ENCODE data around the gene GPR158. TPM values are rescaled to one million over a fixed set of nuclear protein-coding genes. Genes with fewer than 3 reads are reported as not detected.

Gene GPR158
- total RNA-seq, 1 donor from 2014 or later, result 0.58 TPM

- DNase-seq (ENCODE audit: low spot score), result no peak
Observed at GRCh38 chr10:25564351-25564750, 389.6 kb downstream of the GPR158 start.

- DNase-seq (ENCODE audit: low spot score), result no peak
Observed at GRCh38 chr10:25565570-25565969, 390.8 kb downstream of the GPR158 start.

- DNase-seq (ENCODE audit: low spot score), result no peak
Observed at GRCh38 chr10:25573316-25573715, 398.5 kb downstream of the GPR158 start.

GRCh38 chr10:25575343-25575742 is 400.5 kb downstream of the GPR158 start:
- no peak for DNase-seq (ENCODE audit: low spot score)

GRCh38 chr10:25578061-25578460 is 403.3 kb downstream of the GPR158 start:
- no peak for DNase-seq (ENCODE audit: low spot score)

- no peak for DNase-seq (ENCODE audit: low spot score)
Observed at GRCh38 chr10:25582961-25583360, 408.2 kb downstream of the GPR158 start.

GRCh38 chr10:25600651-25601050 is 425.9 kb downstream of the GPR158 start:
- no peak for DNase-seq (ENCODE audit: low spot score)

- DNase-seq (ENCODE audit: low spot score), result no peak
Observed at GRCh38 chr10:25604591-25604990, 429.8 kb downstream of the GPR158 start.

GRCh38 chr10:25614652-25615051 is 439.9 kb downstream of the GPR158 start:
- no peak for DNase-seq (ENCODE audit: low spot score)

- no peak for DNase-seq (ENCODE audit: low spot score)
Observed at GRCh38 chr10:25615926-25616325, 441.1 kb downstream of the GPR158 start.

GRCh38 chr10:25616903-25617592 is 442.2 kb downstream of the GPR158 start:
- no peak for DNase-seq (ENCODE audit: low spot score)

GRCh38 chr10:25627606-25628005 is 452.8 kb downstream of the GPR158 start:
- no peak for DNase-seq (ENCODE audit: low spot score)

- no peak for DNase-seq (ENCODE audit: low spot score)
Observed at GRCh38 chr10:25629333-25629732, 454.5 kb downstream of the GPR158 start.

GRCh38 chr10:25631471-25631870 is 456.7 kb downstream of the GPR158 start:
- DNase-seq (ENCODE audit: low spot score), result no peak

- no peak for DNase-seq (ENCODE audit: low spot score)
Observed at GRCh38 chr10:25632802-25633201, 458.0 kb downstream of the GPR158 start.

GRCh38 chr10:25633542-25633941 is 458.7 kb downstream of the GPR158 start:
- DNase-seq (ENCODE audit: low spot score), result no peak

GRCh38 chr10:25639646-25640045 is 464.8 kb downstream of the GPR158 start:
- DNase-seq (ENCODE audit: low spot score), result no peak

GRCh38 chr10:25641595-25641994 is 466.8 kb downstream of the GPR158 start:
- DNase-seq (ENCODE audit: low spot score), result no peak

- DNase-seq (ENCODE audit: low spot score), result no peak
Observed at GRCh38 chr10:25642721-25643120, 467.9 kb downstream of the GPR158 start.

- DNase-seq (ENCODE audit: low spot score), result no peak
Observed at GRCh38 chr10:25646371-25646770, 471.6 kb downstream of the GPR158 start.

GRCh38 chr10:25651534-25651933 is 476.7 kb downstream of the GPR158 start:
- no peak for DNase-seq (ENCODE audit: low spot score)

All from mesenteric fat pad (tissue), 1 donor.